HG02678 (cell line): ENCODE results near the gene CC2D1B.

Experiments used
- ATAC-seq: cut with Tn5 transposase; IDR thresholded peaks from one replicate; pipeline ENCODE4 v1.9.1; 2021; ENCODE audit warnings: mild to moderate bottlenecking, moderate library complexity; ENCODE audit not compliant: unreplicated experiment

CC2D1B gene

GRCh38 chr1:52360595-52360968 is 5.4 kb downstream of the CC2D1B start:
- no peak for ATAC-seq

- no peak for ATAC-seq
Measured at GRCh38 chr1:52359676-52360594, 6.1 kb downstream of the CC2D1B start.

GRCh38 chr1:52358851-52359497 is 7.0 kb downstream of the CC2D1B start:
- ATAC-seq: no peak

GRCh38 chr1:52357397-52357796 is 8.6 kb downstream of the CC2D1B start:
- no peak for ATAC-seq

- no peak for ATAC-seq
Measured at GRCh38 chr1:52356818-52357355, 9.1 kb downstream of the CC2D1B start.

- no peak for ATAC-seq
Measured at GRCh38 chr1:52355847-52356505, 10.0 kb downstream of the CC2D1B start.

GRCh38 chr1:52355436-52355835 is 10.6 kb downstream of the CC2D1B start:
- no peak for ATAC-seq

GRCh38 chr1:52352690-52353089 is 13.3 kb downstream of the CC2D1B start:
- ATAC-seq: no peak

GRCh38 chr1:52348704-52349300 is 17.2 kb downstream of the CC2D1B start:
- ATAC-seq: no peak

- no peak for ATAC-seq
Measured at GRCh38 chr1:52346653-52347052, 19.4 kb downstream of the CC2D1B start.

GRCh38 chr1:52345252-52345651 is 20.8 kb downstream of the CC2D1B start:
- ATAC-seq: no peak

GRCh38 chr1:52343979-52344378 is 22.0 kb downstream of the CC2D1B start:
- ATAC-seq: no peak

- no peak for ATAC-seq
Measured at GRCh38 chr1:52341655-52342260, 24.2 kb downstream of the CC2D1B start.

- no peak for ATAC-seq
Measured at GRCh38 chr1:52337439-52337838, 28.6 kb downstream of the CC2D1B start.

- no peak for ATAC-seq
Measured at GRCh38 chr1:52334906-52335528, 31.0 kb downstream of the CC2D1B start.

GRCh38 chr1:52332411-52332810 is 33.6 kb downstream of the CC2D1B start:
- no peak for ATAC-seq

GRCh38 chr1:52328615-52329014 is 37.4 kb downstream of the CC2D1B start:
- ATAC-seq: no peak

GRCh38 chr1:52325786-52326185 is 40.2 kb downstream of the CC2D1B start:
- no peak for ATAC-seq

- no peak for ATAC-seq
Measured at GRCh38 chr1:52323731-52324130, 42.3 kb downstream of the CC2D1B start.

- ATAC-seq: no peak
Measured at GRCh38 chr1:52321061-52321460, 44.9 kb downstream of the CC2D1B start.
